ENCODE measurements around the gene SPR. TPM values are rescaled to one million over a fixed set of nuclear protein-coding genes. Genes with fewer than 3 reads are reported as not detected.

Gene SPR
- total and polyA plus RNA-seq, 2 donors (not counting 1 experiment from before 2014, with no cell fraction given), result not detected

GRCh38 chr2:72925328-72925943 is 38.2 kb downstream of the SPR start:
- peaks cover 0 to 77% (median 75%) of the 10 kb centered on the region in 4 experiments for H3K27me3 ChIP-seq (replicated peaks in 1 of 4; ENCODE audit: control extremely low read depth in 1 of 4, control insufficient read depth in 3 of 4, insufficient read depth in 4 of 4, low read length in 3 of 4)
- 6% methylated on average over 11 of the region's 26 CpGs for WGBS (ENCODE audit: insufficient coverage)
- no peaks in the 10 kb centered on the region for H4K20me1 ChIP-seq (ENCODE audit: control insufficient read depth, insufficient read depth, low read length, poor library complexity, severe bottlenecking)
- DNase-seq (peak; percentile 24), ATAC-seq (ENCODE audit: low read depth) (no peak)
- Mint-ChIP-seq H3K27ac (no peak overlapping the region), H3K4me3 (no peak overlapping the region), H3K9me3 (ENCODE audit: insufficient read depth) (no peaks in the 10 kb centered on the region), H3K27me3 (peaks cover 43% of the 10 kb centered on the region), H3K4me1 (peaks cover 8% of the 10 kb centered on the region)
- ChIA-PET POLR2A (no interaction called here), CTCF (interaction anchor here (0.6 to 1.0 kb wide), 2 partner anchors 8 to 16 kb away, joined by 3 read pairs; partner anchors contain the start of gene EMX1)
- peaks cover 23 to 37% of the 10 kb centered on the region in 2 donors for H3K4me1 ChIP-seq (ENCODE audit: control insufficient read depth in 2 of 2, insufficient read depth in 2 of 2, low read length in 2 of 2)
- no peaks in the 10 kb centered on the region for H3K79me2 ChIP-seq (ENCODE audit: control insufficient read depth, insufficient read depth, low read length)
- no peaks in the 10 kb centered on the region for H3K36me3 ChIP-seq (replicated peaks in 1 of 2; ENCODE audit: control extremely low read depth in 1 of 2, control insufficient read depth in 1 of 2, extremely low read depth in 1 of 2, insufficient read depth in 2 of 2, low read length in 1 of 2)
- no peak overlapping the region for H3K27ac ChIP-seq (ENCODE audit: low read length in 2 of 2)
- TF ChIP-seq EZH2 (IDR thresholded peaks at IDR 0.05; ENCODE audit: borderline replicate concordance, insufficient read depth, low read depth, low read length, poor library complexity, severe bottlenecking), result no peak
- no peak for TF ChIP-seq CTCF (IDR thresholded peaks at IDR 0.05)
- no peak overlapping the region for H3K9ac ChIP-seq (ENCODE audit: low read length)
- no peak overlapping the region for H3K4me3 ChIP-seq (ENCODE audit: control extremely low read depth in 1 of 5, extremely low read depth in 1 of 5, insufficient read depth in 1 of 5, low read depth in 2 of 5, low read length in 4 of 5)
- H3K9me3 ChIP-seq (ENCODE audit: control extremely low read depth in 1 of 3, control insufficient read depth in 2 of 3, insufficient read depth in 1 of 3, low read length in 2 of 3), result peaks cover 0 to 27% (median 0%) of the 10 kb centered on the region in 3 donors
- H3K4me2 ChIP-seq (replicated peaks; ENCODE audit: low read depth, low read length, poor library complexity, severe bottlenecking), result no peak overlapping the region
- H2AFZ ChIP-seq (ENCODE audit: insufficient read depth, low read depth, low read length, poor library complexity, severe bottlenecking), result no peak overlapping the region
- intact Hi-C loops (cut with micrococcal nuclease), result no loop called here

- Histone ChIP-seq H3K4me3 (ENCODE audit: control extremely low read depth in 1 of 5, extremely low read depth in 1 of 5, insufficient read depth in 1 of 5, low read depth in 2 of 5, low read length in 4 of 5) (no peak overlapping the region), H3K4me1 (ENCODE audit: control insufficient read depth in 2 of 2, insufficient read depth in 2 of 2, low read length in 2 of 2) (peaks cover 16 to 28% of the 10 kb centered on the region in 2 donors), H3K27me3 (replicated peaks in 1 of 4; ENCODE audit: control extremely low read depth in 1 of 4, control insufficient read depth in 3 of 4, insufficient read depth in 4 of 4, low read length in 3 of 4) (peaks cover 0 to 73% (median 65%) of the 10 kb centered on the region in 4 experiments), H2AFZ (ENCODE audit: insufficient read depth, low read depth, low read length, poor library complexity, severe bottlenecking) (no peak overlapping the region), H3K4me2 (replicated peaks; ENCODE audit: low read depth, low read length, poor library complexity, severe bottlenecking) (no peak overlapping the region), H3K79me2 (ENCODE audit: control insufficient read depth, insufficient read depth, low read length) (no peaks in the 10 kb centered on the region), H3K36me3 (replicated peaks in 1 of 2; ENCODE audit: control extremely low read depth in 1 of 2, control insufficient read depth in 1 of 2, extremely low read depth in 1 of 2, insufficient read depth in 2 of 2, low read length in 1 of 2) (no peaks in the 10 kb centered on the region), H4K20me1 (ENCODE audit: control insufficient read depth, insufficient read depth, low read length, poor library complexity, severe bottlenecking) (no peaks in the 10 kb centered on the region), H3K9ac (ENCODE audit: low read length) (no peak overlapping the region), H3K27ac (ENCODE audit: low read length in 2 of 2) (no peak overlapping the region), H3K9me3 (ENCODE audit: control extremely low read depth in 1 of 3, control insufficient read depth in 2 of 3, insufficient read depth in 1 of 3, low read length in 2 of 3) (peaks cover 0 to 18% (median 0%) of the 10 kb centered on the region in 3 donors)
- TF ChIP-seq CTCF (IDR thresholded peaks at IDR 0.05), result no peak
- TF ChIP-seq EZH2 (IDR thresholded peaks at IDR 0.05; ENCODE audit: borderline replicate concordance, insufficient read depth, low read depth, low read length, poor library complexity, severe bottlenecking), result no peak
- no peak overlapping the region for H3K27ac Mint-ChIP-seq
- ChIA-PET POLR2A (no interaction called here), CTCF (interaction anchor here (0.6 to 1.0 kb wide), 2 partner anchors 9 to 34 kb away, joined by 3 read pairs; partner anchors contain the start of gene EMX1)
- DNase-seq, result no peak
- no CpG with 5 or more reads among the region's 4 CpGs for WGBS (ENCODE audit: insufficient coverage)
- peaks cover 40% of the 10 kb centered on the region for H3K27me3 Mint-ChIP-seq
- ATAC-seq (ENCODE audit: low read depth), result no peak
- peaks cover 7% of the 10 kb centered on the region for H3K4me1 Mint-ChIP-seq
- no peaks in the 10 kb centered on the region for H3K9me3 Mint-ChIP-seq (ENCODE audit: insufficient read depth)
- intact Hi-C loops (cut with micrococcal nuclease), result no loop called here
- no peak overlapping the region for H3K4me3 Mint-ChIP-seq
Measured at GRCh38 chr2:72926368-72926767, 39.2 kb downstream of the SPR start.

Data from B cell (primary cell).